ENCODE results near the gene GPR37. TPM values are rescaled to one million over a fixed set of nuclear protein-coding genes. Genes with fewer than 3 reads are reported as not detected.

GPR37 gene, protein sequence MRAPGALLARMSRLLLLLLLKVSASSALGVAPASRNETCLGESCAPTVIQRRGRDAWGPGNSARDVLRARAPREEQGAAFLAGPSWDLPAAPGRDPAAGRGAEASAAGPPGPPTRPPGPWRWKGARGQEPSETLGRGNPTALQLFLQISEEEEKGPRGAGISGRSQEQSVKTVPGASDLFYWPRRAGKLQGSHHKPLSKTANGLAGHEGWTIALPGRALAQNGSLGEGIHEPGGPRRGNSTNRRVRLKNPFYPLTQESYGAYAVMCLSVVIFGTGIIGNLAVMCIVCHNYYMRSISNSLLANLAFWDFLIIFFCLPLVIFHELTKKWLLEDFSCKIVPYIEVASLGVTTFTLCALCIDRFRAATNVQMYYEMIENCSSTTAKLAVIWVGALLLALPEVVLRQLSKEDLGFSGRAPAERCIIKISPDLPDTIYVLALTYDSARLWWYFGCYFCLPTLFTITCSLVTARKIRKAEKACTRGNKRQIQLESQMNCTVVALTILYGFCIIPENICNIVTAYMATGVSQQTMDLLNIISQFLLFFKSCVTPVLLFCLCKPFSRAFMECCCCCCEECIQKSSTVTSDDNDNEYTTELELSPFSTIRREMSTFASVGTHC
- 10 to 100 TPM in 5 of 6 experiments, 1 to 10 TPM in 1; 8.9 to 16.0 (median 14.3) TPM for total RNA-seq
- long read RNA-seq, partial matches to known transcripts: 0 of 1 reads
- long read RNA-seq, other reads (novel, unspliced or antisense): 0 of 1 reads

GRCh38 chr7:124765401-124766352 is at the start of gene GPR37:
Gene GPR37 (minus strand): TSS chr7:124765792. CDS start chr7:124764976, 816 bp downstream.
- ATAC-seq: peak; percentile 86 to 94 (median 86)
- Histone ChIP-seq H3K27me3 (no peaks in the 10 kb centered on the region), H3K4me1 (peaks cover 0 to 8% (median 0%) of the 10 kb centered on the region in 4 donors)

DNA sequence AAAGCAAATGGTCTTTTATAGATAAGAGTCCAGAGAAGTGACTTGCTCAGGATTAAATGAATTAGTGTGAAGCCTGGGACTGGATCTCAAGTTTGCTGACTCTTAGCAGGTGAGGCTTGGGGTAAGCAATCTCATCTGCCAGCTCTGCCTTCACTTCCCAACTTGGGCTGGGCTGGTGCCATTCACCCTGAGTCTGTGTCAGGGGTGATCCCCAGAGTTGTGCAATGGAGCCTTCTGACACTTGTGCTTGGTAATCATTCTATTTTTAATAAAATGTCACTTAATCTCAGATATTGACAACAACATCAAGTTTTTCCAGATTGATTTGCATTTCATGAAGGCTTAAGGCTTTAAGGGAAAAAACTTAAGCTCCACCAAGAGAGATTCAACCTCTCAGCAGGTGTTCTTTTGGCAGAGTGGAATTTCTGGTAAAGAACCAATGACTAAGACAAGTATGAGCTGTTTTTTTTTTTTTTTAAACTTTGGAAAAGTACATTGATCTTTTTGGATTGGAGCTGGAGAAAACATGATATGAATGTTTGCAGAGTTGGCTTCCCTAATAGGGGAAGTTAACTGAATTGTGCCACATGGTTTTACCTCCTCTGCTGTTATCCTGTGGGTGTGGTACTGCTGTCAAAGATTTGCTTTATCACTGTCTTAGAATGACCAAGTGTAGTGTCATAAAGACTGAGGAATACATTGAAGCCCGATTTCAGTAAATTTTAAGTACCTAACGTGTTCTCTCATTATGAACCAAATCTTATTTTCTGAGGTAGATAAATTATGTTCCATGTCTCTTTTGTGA is 48.6 kb upstream of the GPR37 start:
- H3K9me3 ChIP-seq: no peaks in the 10 kb centered on the region
- ATAC-seq (peak in 2 of 4 donors; percentile 17 to 70), DNase-seq (peak in 1 of 3 donors; percentile 23)
- H3K4me3 ChIP-seq: no peak overlapping the region
- H3K27me3 ChIP-seq: no peaks in the 10 kb centered on the region
- no peaks in the 10 kb centered on the region for H3K4me1 ChIP-seq
- no peak overlapping the region for H3K27ac ChIP-seq
- no peaks in the 10 kb centered on the region for H3K36me3 ChIP-seq
- TF ChIP-seq, protein P1, sequence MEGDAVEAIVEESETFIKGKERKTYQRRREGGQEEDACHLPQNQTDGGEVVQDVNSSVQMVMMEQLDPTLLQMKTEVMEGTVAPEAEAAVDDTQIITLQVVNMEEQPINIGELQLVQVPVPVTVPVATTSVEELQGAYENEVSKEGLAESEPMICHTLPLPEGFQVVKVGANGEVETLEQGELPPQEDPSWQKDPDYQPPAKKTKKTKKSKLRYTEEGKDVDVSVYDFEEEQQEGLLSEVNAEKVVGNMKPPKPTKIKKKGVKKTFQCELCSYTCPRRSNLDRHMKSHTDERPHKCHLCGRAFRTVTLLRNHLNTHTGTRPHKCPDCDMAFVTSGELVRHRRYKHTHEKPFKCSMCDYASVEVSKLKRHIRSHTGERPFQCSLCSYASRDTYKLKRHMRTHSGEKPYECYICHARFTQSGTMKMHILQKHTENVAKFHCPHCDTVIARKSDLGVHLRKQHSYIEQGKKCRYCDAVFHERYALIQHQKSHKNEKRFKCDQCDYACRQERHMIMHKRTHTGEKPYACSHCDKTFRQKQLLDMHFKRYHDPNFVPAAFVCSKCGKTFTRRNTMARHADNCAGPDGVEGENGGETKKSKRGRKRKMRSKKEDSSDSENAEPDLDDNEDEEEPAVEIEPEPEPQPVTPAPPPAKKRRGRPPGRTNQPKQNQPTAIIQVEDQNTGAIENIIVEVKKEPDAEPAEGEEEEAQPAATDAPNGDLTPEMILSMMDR (IDR thresholded peaks at IDR 0.05): no peak
- no peak for TF ChIP-seq POLR2A (IDR thresholded peaks at IDR 0.05)
- intact Hi-C loops (cut with DNase I): no loop called here
- 63% methylated on average over 2 of the region's 2 CpGs for WGBS (ENCODE audit: insufficient coverage, low coverage, low lambda C conversion rate, missing lambda C conversion rate)

More at GRCh38 chr7:124765401-124766352, at the start of gene GPR37:
- peak; percentile 83 to 90 (median 87) for DNase-seq
- H3K9me3 ChIP-seq: no peaks in the 10 kb centered on the region
- WGBS (ENCODE audit: insufficient coverage, low coverage, low lambda C conversion rate, missing lambda C conversion rate): 2% methylated on average over 41 of the region's 81 CpGs
- H3K4me3 ChIP-seq: peak within 1 kb of the TSS; percentile 55 to 71 (median 67)
- TF ChIP-seq POLR2A (IDR thresholded peaks at IDR 0.05): peak; percentile 81
- TF ChIP-seq, protein P1 (IDR thresholded peaks at IDR 0.05): peak in 3 of 4 donors; percentile 20 to 38 (median 32)
- peak within 1 kb of the TSS; percentile 70 to 92 (median 79) for H3K27ac ChIP-seq
- H3K36me3 ChIP-seq: no peaks in the 10 kb centered on the region
- intact Hi-C loops (cut with DNase I): no loop called here

DNA sequence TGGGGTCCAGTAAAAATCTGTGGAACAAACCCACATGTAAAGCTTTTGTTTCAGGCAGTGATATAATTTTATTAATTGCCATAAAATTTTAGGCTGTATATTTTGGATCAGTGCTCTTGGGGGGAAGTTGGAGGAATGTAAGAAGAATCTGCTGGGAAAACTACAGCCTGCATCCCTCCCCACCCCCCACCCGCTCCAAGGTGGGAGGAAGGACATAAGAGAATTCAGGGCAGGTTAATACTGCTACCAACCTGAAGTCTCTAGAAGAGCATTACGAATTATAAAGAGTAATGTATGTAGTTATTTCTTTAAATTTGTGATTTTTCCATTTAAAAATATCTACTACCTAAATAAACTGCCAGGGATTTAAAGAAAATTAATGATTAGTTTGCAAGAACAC is 47.2 kb upstream of the GPR37 start:
- Histone ChIP-seq H3K4me1 (no peaks in the 10 kb centered on the region), H3K9me3 (no peaks in the 10 kb centered on the region), H3K27me3 (no peaks in the 10 kb centered on the region), H3K36me3 (no peaks in the 10 kb centered on the region), H3K27ac (no peak overlapping the region), H3K4me3 (no peak overlapping the region)
- WGBS (ENCODE audit: insufficient coverage, low coverage, low lambda C conversion rate, missing lambda C conversion rate): 52% methylated on average over 2 of the region's 2 CpGs
- no peak for DNase-seq
- intact Hi-C loops (cut with DNase I): no loop called here
- ATAC-seq: no peak
- no peak for TF ChIP-seq POLR2A (IDR thresholded peaks at IDR 0.05)
- TF ChIP-seq, protein P1 (IDR thresholded peaks at IDR 0.05): no peak

Measured in right lobe of liver (tissue), 6 donors.